ENCODE results near the gene MEX3A.
"Not testable (repeated sequence)": the region's sequence is repeated elsewhere in the genome, so short reads cannot be mapped to it uniquely, and the experiment has no call there.

MEX3A gene

GRCh38 chr1:156052862-156053767, 29.1 kb downstream of the MEX3A start:
- Histone ChIP-seq H3K4me3 (ENCODE audit: low read length) (peak overlapping the region; percentile 80), H3K27me3 (ENCODE audit: control insufficient read depth, insufficient read depth, low read length) (no peaks in the 10 kb centered on the region), H3K27ac (ENCODE audit: low read depth, low read length) (peak overlapping the region; percentile 59), H3K36me3 (ENCODE audit: control insufficient read depth, insufficient read depth, low read length) (no peaks in the 10 kb centered on the region), H3K9ac (ENCODE audit: low read length) (peak overlapping the region; percentile 16), H3K4me1 (ENCODE audit: control insufficient read depth, insufficient read depth, low read length) (peaks cover 2% of the 10 kb centered on the region)

DNA sequence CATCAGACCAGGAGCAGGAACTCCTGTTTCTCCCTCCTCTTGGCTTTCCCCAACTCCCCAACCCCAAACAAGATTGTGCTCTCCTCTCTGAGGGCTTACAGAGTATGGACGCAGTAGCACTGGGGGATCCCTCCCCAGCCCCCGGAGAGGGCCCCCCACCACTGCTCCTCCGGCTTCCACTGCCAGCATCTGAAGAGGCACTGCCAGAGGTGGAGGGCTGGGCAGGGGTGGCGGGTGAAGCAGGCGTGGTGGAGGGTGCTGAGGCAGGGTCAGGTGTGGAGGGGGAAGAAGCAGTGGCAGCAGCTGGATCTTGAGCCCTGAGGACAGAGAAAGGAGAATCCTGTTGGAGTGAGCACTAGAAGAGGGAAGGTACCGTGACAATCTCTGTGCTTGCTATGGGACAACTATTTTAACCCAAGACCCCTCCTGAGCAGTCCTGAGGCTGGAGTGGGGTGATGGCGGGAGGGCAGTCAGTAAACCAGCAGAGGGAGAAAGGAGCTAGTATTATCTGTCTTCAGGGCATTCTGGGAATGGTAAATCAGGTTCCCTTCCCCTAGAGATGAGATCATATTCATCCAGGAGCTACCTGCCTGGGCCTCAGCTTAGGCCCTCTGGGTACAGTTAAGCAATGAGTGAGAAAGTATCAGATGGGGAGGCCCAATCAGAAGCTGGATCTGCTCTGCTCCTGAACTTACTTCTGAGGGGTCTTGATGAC, 31.1 kb downstream of the MEX3A start:
- Histone ChIP-seq H3K27ac (ENCODE audit: low read depth, low read length) (no peak overlapping the region), H3K36me3 (ENCODE audit: control insufficient read depth, insufficient read depth, low read length) (no peaks in the 10 kb centered on the region), H3K4me1 (ENCODE audit: control insufficient read depth, insufficient read depth, low read length) (peaks cover 2% of the 10 kb centered on the region), H3K9ac (ENCODE audit: low read length) (no peak overlapping the region), H3K27me3 (ENCODE audit: control insufficient read depth, insufficient read depth, low read length) (no peaks in the 10 kb centered on the region), H3K4me3 (ENCODE audit: low read length) (no peak overlapping the region)

DNA sequence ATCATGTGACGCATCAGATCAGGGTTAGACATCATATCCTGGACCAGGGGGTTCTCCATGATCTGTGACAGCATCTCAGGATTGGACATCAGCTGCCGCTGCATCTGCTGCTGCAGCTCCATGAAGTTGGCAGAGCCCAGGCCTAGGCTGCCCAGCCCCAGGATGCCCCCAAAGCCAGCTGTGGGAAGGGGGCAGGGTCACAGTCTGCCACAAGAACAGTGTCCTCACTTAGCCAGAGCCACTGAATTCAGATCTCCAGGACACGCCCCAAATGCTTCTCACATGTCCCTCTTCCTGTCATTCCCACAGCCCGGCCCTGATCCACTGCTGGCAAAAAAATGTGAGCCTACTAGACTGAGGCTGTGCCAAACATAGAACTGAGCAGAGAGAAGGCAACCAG, 31.9 kb downstream of the MEX3A start:
- H3K4me3 ChIP-seq (ENCODE audit: low read length) = no peak overlapping the region
- H3K4me1 ChIP-seq (ENCODE audit: control insufficient read depth, insufficient read depth, low read length) = peaks cover under 1% of the 10 kb centered on the region
- H3K36me3 ChIP-seq (ENCODE audit: control insufficient read depth, insufficient read depth, low read length) = no peaks in the 10 kb centered on the region
- H3K27me3 ChIP-seq (ENCODE audit: control insufficient read depth, insufficient read depth, low read length) = no peaks in the 10 kb centered on the region
- no peak overlapping the region for H3K27ac ChIP-seq (ENCODE audit: low read depth, low read length)
- no peak overlapping the region for H3K9ac ChIP-seq (ENCODE audit: low read length)

GRCh38 chr1:156048663-156049258, 33.5 kb downstream of the MEX3A start:
- H3K36me3 ChIP-seq (ENCODE audit: control insufficient read depth, insufficient read depth, low read length) = peaks cover under 1% of the 10 kb centered on the region

DNA sequence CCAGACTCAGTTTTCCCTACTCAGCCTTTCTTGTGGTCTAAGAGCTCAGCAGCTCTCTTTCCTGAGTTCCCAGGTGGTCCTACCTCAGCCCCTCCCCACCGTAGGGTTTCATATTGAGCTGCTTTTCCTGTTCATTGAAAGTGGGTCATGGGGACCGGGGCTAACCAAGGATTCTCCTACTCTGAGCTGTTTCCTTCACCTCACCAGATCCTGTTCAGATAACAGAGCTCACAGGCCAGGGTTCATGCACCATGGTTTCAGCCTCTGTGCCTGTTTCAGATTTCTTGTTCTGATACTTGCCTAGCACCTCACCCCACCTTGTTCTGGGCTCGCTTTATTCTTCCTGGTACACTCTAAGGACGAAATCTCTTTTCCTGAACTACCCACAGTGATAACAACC, 37.2 kb downstream of the MEX3A start:
- H3K4me1 ChIP-seq (ENCODE audit: control insufficient read depth, insufficient read depth, low read length) = no peaks in the 10 kb centered on the region
- no peaks in the 10 kb centered on the region for H3K27me3 ChIP-seq (ENCODE audit: control insufficient read depth, insufficient read depth, low read length)
- H3K36me3 ChIP-seq (ENCODE audit: control insufficient read depth, insufficient read depth, low read length) = peaks cover 18% of the 10 kb centered on the region
- no peak overlapping the region for H3K9ac ChIP-seq (ENCODE audit: low read length)
- H3K4me3 ChIP-seq (ENCODE audit: low read length) = no peak overlapping the region
- H3K27ac ChIP-seq (ENCODE audit: low read depth, low read length) = no peak overlapping the region

More at GRCh38 chr1:156048663-156049258, 33.5 kb downstream of the MEX3A start:
- H3K27me3 ChIP-seq (ENCODE audit: control insufficient read depth, insufficient read depth, low read length) = no peaks in the 10 kb centered on the region
- no peaks in the 10 kb centered on the region for H3K4me1 ChIP-seq (ENCODE audit: control insufficient read depth, insufficient read depth, low read length)
- no peak overlapping the region for H3K27ac ChIP-seq (ENCODE audit: low read depth, low read length)
- H3K4me3 ChIP-seq (ENCODE audit: low read length) = no peak overlapping the region
- H3K9ac ChIP-seq (ENCODE audit: low read length) = no peak overlapping the region

DNA sequence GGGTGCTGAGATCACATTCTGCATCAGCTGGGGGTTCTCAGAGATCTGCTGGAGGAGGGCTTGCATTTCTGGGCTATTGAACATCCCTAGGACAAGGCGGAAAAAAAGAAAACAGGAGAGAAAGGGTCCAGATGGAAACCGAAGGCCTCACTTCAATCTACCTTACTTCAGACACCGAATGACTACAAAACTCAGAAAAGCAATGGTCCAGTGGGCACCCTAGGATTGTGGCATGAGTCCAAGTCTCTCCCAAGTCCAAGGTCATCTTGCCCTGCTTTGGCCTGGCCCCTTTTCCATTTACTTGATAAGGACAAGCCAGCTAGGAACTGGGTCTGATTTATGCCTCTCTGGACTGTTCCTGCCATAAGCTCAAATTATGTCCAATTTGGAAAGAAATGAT, 39.4 kb downstream of the MEX3A start:
- Histone ChIP-seq H3K4me3 (ENCODE audit: low read length) (no peak overlapping the region), H3K27ac (ENCODE audit: low read depth, low read length) (no peak overlapping the region), H3K9ac (ENCODE audit: low read length) (no peak overlapping the region), H3K36me3 (ENCODE audit: control insufficient read depth, insufficient read depth, low read length) (peaks cover 18% of the 10 kb centered on the region), H3K4me1 (ENCODE audit: control insufficient read depth, insufficient read depth, low read length) (no peaks in the 10 kb centered on the region), H3K27me3 (ENCODE audit: control insufficient read depth, insufficient read depth, low read length) (no peaks in the 10 kb centered on the region)

GRCh38 chr1:156034991-156035390, 47.3 kb downstream of the MEX3A start:
- not testable (repeated sequence) for H3K27ac ChIP-seq (ENCODE audit: low read depth, low read length); H3K36me3 ChIP-seq (ENCODE audit: control insufficient read depth, insufficient read depth, low read length); H3K27me3 ChIP-seq (ENCODE audit: control insufficient read depth, insufficient read depth, low read length); H3K9ac ChIP-seq (ENCODE audit: low read length); H3K4me3 ChIP-seq (ENCODE audit: low read length); H3K4me1 ChIP-seq (ENCODE audit: control insufficient read depth, insufficient read depth, low read length)

DNA sequence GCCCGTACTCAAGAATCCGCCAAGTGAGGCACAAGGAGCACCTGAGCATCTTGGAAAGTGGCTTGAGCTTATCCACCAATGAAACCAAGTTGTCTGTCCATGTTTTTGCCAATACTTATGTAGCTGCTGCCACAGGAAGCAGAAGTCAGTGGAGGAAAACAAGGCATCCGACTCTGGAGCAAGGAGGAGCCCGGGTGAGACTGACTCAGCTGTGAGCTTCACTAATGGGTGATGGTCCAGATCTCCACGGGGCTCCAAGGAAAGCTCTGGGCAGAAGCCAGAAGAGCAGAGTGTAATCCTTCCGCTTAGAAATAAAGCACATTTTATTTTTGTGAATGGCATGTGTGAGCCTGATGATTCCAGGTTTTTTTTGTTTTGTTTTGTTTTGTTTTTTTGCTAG, 49.3 kb downstream of the MEX3A start:
- Histone ChIP-seq H3K4me1 (ENCODE audit: control insufficient read depth, insufficient read depth, low read length) (no peaks in the 10 kb centered on the region), H3K9ac (ENCODE audit: low read length) (no peak overlapping the region), H3K36me3 (ENCODE audit: control insufficient read depth, insufficient read depth, low read length) (no peaks in the 10 kb centered on the region), H3K27ac (ENCODE audit: low read depth, low read length) (no peak overlapping the region), H3K27me3 (ENCODE audit: control insufficient read depth, insufficient read depth, low read length) (no peaks in the 10 kb centered on the region), H3K4me3 (ENCODE audit: low read length) (no peak overlapping the region)

DNA sequence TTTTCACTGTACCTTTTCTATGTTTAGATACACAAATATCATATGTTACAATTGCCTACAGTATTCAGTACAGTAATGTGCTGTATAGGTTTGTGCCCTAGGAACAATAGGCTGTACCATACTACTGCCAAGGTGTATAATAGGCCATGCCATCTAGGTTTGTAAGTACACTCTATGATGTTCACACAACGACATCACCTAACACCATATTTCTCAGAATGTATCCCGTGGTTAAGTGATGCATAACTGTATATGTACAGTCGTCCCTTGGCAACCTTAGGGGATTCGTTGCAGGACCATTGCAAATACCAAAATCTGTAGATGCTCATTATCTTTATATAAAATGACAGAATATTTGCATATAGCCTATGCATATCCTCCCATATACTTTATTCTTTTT, 55.7 kb downstream of the MEX3A start:
- Histone ChIP-seq H3K4me1 (ENCODE audit: control insufficient read depth, insufficient read depth, low read length) (no peaks in the 10 kb centered on the region), H3K36me3 (ENCODE audit: control insufficient read depth, insufficient read depth, low read length) (no peaks in the 10 kb centered on the region), H3K27ac (ENCODE audit: low read depth, low read length) (no peak overlapping the region), H3K4me3 (ENCODE audit: low read length) (no peak overlapping the region), H3K27me3 (ENCODE audit: control insufficient read depth, insufficient read depth, low read length) (no peaks in the 10 kb centered on the region), H3K9ac (ENCODE audit: low read length) (no peak overlapping the region)

- H3K4me1 ChIP-seq (ENCODE audit: control insufficient read depth, insufficient read depth, low read length) = no peaks in the 10 kb centered on the region
- no peak overlapping the region for H3K27ac ChIP-seq (ENCODE audit: low read depth, low read length)
- no peak overlapping the region for H3K4me3 ChIP-seq (ENCODE audit: low read length)
- no peaks in the 10 kb centered on the region for H3K27me3 ChIP-seq (ENCODE audit: control insufficient read depth, insufficient read depth, low read length)
- H3K9ac ChIP-seq (ENCODE audit: low read length) = no peak overlapping the region
- no peaks in the 10 kb centered on the region for H3K36me3 ChIP-seq (ENCODE audit: control insufficient read depth, insufficient read depth, low read length)
Observed at GRCh38 chr1:156025876-156026275, 56.4 kb downstream of the MEX3A start.

GRCh38 chr1:156024801-156025200, 57.5 kb downstream of the MEX3A start:
- Histone ChIP-seq H3K4me3 (ENCODE audit: low read length) (no peak overlapping the region), H3K4me1 (ENCODE audit: control insufficient read depth, insufficient read depth, low read length) (peaks cover 3% of the 10 kb centered on the region), H3K27me3 (ENCODE audit: control insufficient read depth, insufficient read depth, low read length) (no peaks in the 10 kb centered on the region), H3K9ac (ENCODE audit: low read length) (no peak overlapping the region), H3K27ac (ENCODE audit: low read depth, low read length) (no peak overlapping the region), H3K36me3 (ENCODE audit: control insufficient read depth, insufficient read depth, low read length) (no peaks in the 10 kb centered on the region)
